ENCODE measurements around the gene BIRC2.

BIRC2 gene

GRCh38 chr11:102375720-102376399 is 28.8 kb downstream of the BIRC2 start:
- no peak for DNase-seq

- DNase-seq: no peak
Observed at GRCh38 chr11:102377891-102378290, 30.9 kb downstream of the BIRC2 start.

- no peak for DNase-seq
Observed at GRCh38 chr11:102378818-102379217, 31.8 kb downstream of the BIRC2 start.

- no peak for DNase-seq
Observed at GRCh38 chr11:102382384-102382783, 35.4 kb downstream of the BIRC2 start.

GRCh38 chr11:102383839-102384238 is 36.8 kb downstream of the BIRC2 start:
- DNase-seq: no peak

- no peak for DNase-seq
Observed at GRCh38 chr11:102384419-102385079, 37.5 kb downstream of the BIRC2 start.

- no peak for DNase-seq
Observed at GRCh38 chr11:102385085-102386007, 38.3 kb downstream of the BIRC2 start.

GRCh38 chr11:102386136-102386734 is 39.2 kb downstream of the BIRC2 start:
- no peak for DNase-seq

GRCh38 chr11:102387043-102387781 is 40.2 kb downstream of the BIRC2 start:
- DNase-seq: no peak

GRCh38 chr11:102389253-102389652 is 42.2 kb downstream of the BIRC2 start:
- no peak for DNase-seq

GRCh38 chr11:102390667-102391465 is 43.9 kb downstream of the BIRC2 start:
- DNase-seq: peak; percentile 44

- no peak for DNase-seq
Observed at GRCh38 chr11:102391549-102392237, 44.7 kb downstream of the BIRC2 start.

GRCh38 chr11:102393272-102393730 is 46.3 kb downstream of the BIRC2 start:
- DNase-seq: no peak

- no peak for DNase-seq
Observed at GRCh38 chr11:102395720-102396393, 48.8 kb downstream of the BIRC2 start.

GRCh38 chr11:102396708-102397563 is 49.9 kb downstream of the BIRC2 start:
- DNase-seq: no peak

GRCh38 chr11:102398297-102398696 is 51.3 kb downstream of the BIRC2 start:
- DNase-seq: no peak

GRCh38 chr11:102399189-102399588 is 52.2 kb downstream of the BIRC2 start:
- no peak for DNase-seq

- DNase-seq: no peak
Observed at GRCh38 chr11:102400603-102401002, 53.6 kb downstream of the BIRC2 start.

- no peak for DNase-seq
Observed at GRCh38 chr11:102401905-102402304, 54.9 kb downstream of the BIRC2 start.

Measured in activated naive CD4-positive, alpha-beta T cell treated with anti-CD3 and anti-CD28 coated beads, Interleukin-2, amount 50 U/mL, for 16 hours (primary cell).